IMR-90 (cell line): ENCODE results near the gene RHBDF2. TPM values are rescaled to one million over a fixed set of nuclear protein-coding genes. Genes with fewer than 3 reads are reported as not detected.

ENCODE experiments used
- ATAC-seq: fragments of 200-7000 bp; cut with Tn5 transposase; 2 replicates; pipeline ENCODE4 v1.9.1; 2020; ENCODE audit warnings: low read depth, mild to moderate bottlenecking, moderate library complexity
- BruUV-seq: library from RNA; stranded (reverse); fragments of 400-500 nt; replicated peaks from 2 replicates; lab custom pipeline; 2021; lab: Mats Ljungman, UMichigan
- CTCF ChIA-PET: fragments of 300-600 bp; formaldehyde crosslinking; extraction: SDS; loops from one replicate; lab custom pipeline; 2021; ENCODE audit warnings: antibody characterized with exemption; lab: Yijun Ruan, JAX
- POLR2A ChIA-PET: fragments of 300-600 bp; sonication (Branson Sonifier 250); formaldehyde crosslinking; loops from one replicate; lab custom pipeline; 2022; ENCODE audit warnings: antibody characterized with exemption; ENCODE audit not compliant: unreplicated experiment; lab: Charles Lee
- DNase-seq: peaks from one replicate; pipeline ENCODE4 v3.0.0; 2013
- H2AFZ ChIP-seq: replicated peaks from 2 replicates; pipeline ENCODE3; 2013; ENCODE audit warnings: low read length, mild to moderate bottlenecking; ENCODE audit not compliant: poor library complexity
- H2AK5ac ChIP-seq: 2 replicates; pipeline ENCODE4 v1.6.1; 2013; ENCODE audit warnings: low read depth, low read length, inconsistent platforms
- H2AK9ac ChIP-seq: replicated peaks from 2 replicates; pipeline ENCODE3; 2013; ENCODE audit warnings: mild to moderate bottlenecking, low read depth, low read length, moderate library complexity; ENCODE audit not compliant: poor library complexity
- H2BK120ac ChIP-seq: 2 replicates; pipeline ENCODE4 v1.6.1; 2013; ENCODE audit warnings: low read depth, low read length, inconsistent platforms
- H2BK15ac ChIP-seq: 3 replicates; pipeline ENCODE4 v1.6.1; 2013; ENCODE audit warnings: low read depth, low read length, inconsistent platforms
- H2BK20ac ChIP-seq: 2 replicates; pipeline ENCODE4 v1.6.1; 2013; ENCODE audit warnings: low read depth, mild to moderate bottlenecking, inconsistent platforms, low read length, moderate library complexity
- H2BK5ac ChIP-seq: 2 replicates; pipeline ENCODE4 v1.6.1; 2013; ENCODE audit warnings: mild to moderate bottlenecking, low read depth, low read length, inconsistent platforms; ENCODE audit not compliant: poor library complexity, severe bottlenecking
- H3K14ac ChIP-seq: replicated peaks from 2 replicates; pipeline ENCODE4 v1.6.1; 2013; ENCODE audit warnings: low read depth, low read length, inconsistent platforms
- H3K18ac ChIP-seq: 2 replicates; pipeline ENCODE4 v1.6.1; 2013; ENCODE audit warnings: low read depth, low read length, control low read depth
- H3K23ac ChIP-seq: 2 replicates; pipeline ENCODE4 v1.6.1; 2013; ENCODE audit warnings: low read depth, low read length, inconsistent platforms
- H3K27ac ChIP-seq: 2 replicates; pipeline ENCODE4 v1.5.1; 2013; ENCODE audit warnings: mild to moderate bottlenecking, control low read depth, low read length; ENCODE audit not compliant: insufficient read depth
- H3K27me3 ChIP-seq: 2 replicates; pipeline ENCODE4 v1.6.1; 2013; ENCODE audit warnings: low read length; ENCODE audit not compliant: control insufficient read depth, insufficient read depth
- H3K36me3 ChIP-seq: 2 replicates; pipeline ENCODE4 v1.6.1; 2013; ENCODE audit warnings: low read length, mixed read lengths; ENCODE audit not compliant: control insufficient read depth, insufficient read depth
- H3K4ac ChIP-seq: 2 replicates; pipeline ENCODE4 v1.6.1; 2013; ENCODE audit warnings: low read depth, low read length, inconsistent platforms
- H3K4me1 ChIP-seq: 2 replicates; pipeline ENCODE4 v1.6.1; 2013; ENCODE audit warnings: low read length, mixed read lengths; ENCODE audit not compliant: control insufficient read depth, insufficient read depth
- H3K4me2 ChIP-seq: 2 replicates; pipeline ENCODE4 v1.6.1; 2013; ENCODE audit warnings: low read depth, mild to moderate bottlenecking, control low read depth, low read length, moderate library complexity
- H3K4me3 ChIP-seq: 2 replicates; pipeline ENCODE4 v1.5.1; 2013; ENCODE audit warnings: low read depth, mild to moderate bottlenecking, control low read depth, low read length, moderate library complexity; ENCODE audit not compliant: insufficient read depth
- H3K56ac ChIP-seq: 2 replicates; pipeline ENCODE4 v1.6.1; 2013; ENCODE audit warnings: low read length, inconsistent platforms; ENCODE audit not compliant: insufficient read depth; ENCODE audit errors: extremely low read depth
- H3K79me1 ChIP-seq, 2 experiments: 2 replicates each; pipeline ENCODE4 v1.6.1; 2013; ENCODE audit warnings: low read length in 2 of 2, inconsistent platforms in 1 of 2, low read depth in 1 of 2
- H3K9ac ChIP-seq: 2 replicates; pipeline ENCODE4 v1.6.1; 2013; ENCODE audit warnings: low read depth, low read length, control low read depth
- H3K9me1 ChIP-seq: 2 replicates; pipeline ENCODE4 v1.6.1; 2013; ENCODE audit warnings: low read length, inconsistent platforms; ENCODE audit not compliant: insufficient read depth
- H3K9me3 ChIP-seq: 2 replicates; pipeline ENCODE4 v1.6.1; 2013; ENCODE audit warnings: low read length; ENCODE audit not compliant: control insufficient read depth, insufficient read depth
- H4K20me1 ChIP-seq: 2 replicates; pipeline ENCODE4 v1.6.1; 2013; ENCODE audit warnings: low read length, inconsistent platforms; ENCODE audit not compliant: insufficient read depth
- H4K5ac ChIP-seq: 2 replicates; pipeline ENCODE4 v1.6.1; 2013; ENCODE audit warnings: mild to moderate bottlenecking, low read depth, low read length, control low read depth
- H4K8ac ChIP-seq, 2 experiments: 2 replicates each; pipeline ENCODE4 v1.6.1; 2013; ENCODE audit warnings: low read depth in 2 of 2, low read length in 2 of 2, control low read depth in 1 of 2, inconsistent platforms in 1 of 2
- H4K91ac ChIP-seq: 2 replicates; pipeline ENCODE4 v1.6.1; 2013; ENCODE audit warnings: low read depth, low read length, inconsistent platforms; ENCODE audit not compliant: insufficient read depth
- BHLHE40 ChIP-seq: fragments of 150-350 bp; IDR thresholded peaks from 2 replicates; pipeline ENCODE4 v1.6.1; 2016; ENCODE audit warnings: mild to moderate bottlenecking, low read depth, low read length
- USF2 ChIP-seq: fragments of 150-350 bp; IDR thresholded peaks from 2 replicates; pipeline ENCODE4 v1.6.1; 2017; ENCODE audit warnings: mild to moderate bottlenecking, antibody characterized with exemption, low read length, low read depth
- WGBS, 2 experiments: methylation state at CpG; one replicate each; pipeline versions ENCODE4 v1.1.5 to v1.1.7; 2013; ENCODE audit warnings: missing lambda C conversion rate in 2 of 2; ENCODE audit not compliant: insufficient read length in 1 of 2; ENCODE audit errors: extremely low coverage in 2 of 2; 5-methylcytosine and 5-hydroxymethylcytosine counted together
- dilution Hi-C: fragments of 300-500 bp; cut with HindIII; formaldehyde crosslinking; loops from one replicate; pipeline ENCODE4 v1.14.3; 2018; ENCODE audit warnings: low sequenced_read_pairs; ENCODE audit not compliant: unreplicated experiment
- in situ Hi-C: fragments of 300-500 bp; cut with MboI; formaldehyde crosslinking; loops from 3 replicates; pipeline ENCODE4 v1.14.3; 2019; ENCODE audit warnings: low sequenced_read_pairs, inconsistent platforms, mixed read lengths
- intact Hi-C: fragments of 100-400 bp; cut with micrococcal nuclease; formaldehyde crosslinking; loops from 2 replicates; pipeline ENCODE4 v1.10.0; 2022
- polyA plus RNA-seq, 3 experiments: library from polyadenylated mRNA; depleted of rRNA; stranded (reverse); fragments of >200 nt; gene quantifications; 2 replicates each; pipeline ENCODE4 v1.2.3, GENCODE V29; 2012; ENCODE audit warnings: low replicate concordance in 1 of 3
- total RNA-seq: library from RNA; depleted of rRNA; stranded (reverse); fragments of >200 nt; gene quantifications from 2 replicates; pipeline ENCODE4 v1.2.3, GENCODE V29; 2012

Gene RHBDF2
- total and polyA plus RNA-seq, 2 of the 4 experiments (the other 2 are of a cell fraction), result 1.3 to 8.3 TPM

- no peak for TF ChIP-seq USF2
These were observed 48.4 kb downstream of the RHBDF2 start, which contains the start of gene UBE2O (continued) for GRCh38 chr17:76452660-76453430.

- DNase-seq (no peak), ATAC-seq (peak; percentile 44)
- Histone ChIP-seq H3K79me1 (peaks cover 23 to 52% of the 10 kb centered on the region in 2 experiments; a peak in 3 of 4 replicates), H3K56ac (no peak overlapping the region), H2AK5ac (0 out of 2 replicates have a peak overlapping the region, but pooled peaks have one; percentile 7), H2BK20ac (no peak overlapping the region), H3K23ac (peak overlapping the region; percentile 87), H4K20me1 (peaks cover 54% of the 10 kb centered on the region), H2AFZ (peak overlapping the region; percentile 97), H3K27ac (peak overlapping the region; percentile 60), H2BK5ac (no peak overlapping the region), H3K27me3 (no peaks in the 10 kb centered on the region), H3K4me2 (peak overlapping the region; percentile 98), H2BK120ac (no peak overlapping the region), H3K4ac (no peak overlapping the region), H3K9me3 (no peaks in the 10 kb centered on the region), H3K4me1 (peaks cover 15% of the 10 kb centered on the region), H4K5ac (0 out of 2 replicates have a peak overlapping the region, but pooled peaks have one; percentile 41), H4K8ac (no peak overlapping the region; a peak in 2 of 4 replicates), H3K9me1 (peaks cover 22% of the 10 kb centered on the region), H2AK9ac (peak overlapping the region; percentile 95), H2BK15ac (no peak overlapping the region), H3K4me3 (peak overlapping the region; percentile 87), H3K18ac (no peak overlapping the region), H3K36me3 (no peaks in the 10 kb centered on the region), H4K91ac (no peak overlapping the region), H3K14ac (peak overlapping the region; percentile 72; the same call in 1 of the 2 replicates), H3K9ac (peak overlapping the region; percentile 65)
- 2% methylated on average over 23 of the region's 29 CpGs; no CpG with 5 or more reads in 1 of the 2 experiments for WGBS, 2 experiments
- dilution Hi-C loops (no loop called here), intact Hi-C loops (loop anchor here (10.0 kb wide), 1 partner anchor 137 kb away; no protein-coding TSS in a partner anchor), in situ Hi-C loops (no loop called here)
- CTCF ChIA-PET, result interaction anchor here (0.6 to 2.4 kb wide), 3 partner anchors 17 to 94 kb away, joined by 3 to 7 read pairs (median 3); no protein-coding TSS in a partner anchor
- POLR2A ChIA-PET, result no interaction called here
- no TSS peak for BruUV-seq
- no peak for TF ChIP-seq BHLHE40
These were observed 49.0 kb downstream of the RHBDF2 start for GRCh38 chr17:76452127-76452659.
